D721Med (cell line): ENCODE results near the gene CCDC27.

Experiments
- DNase-seq: peaks from one replicate; pipeline ENCODE4 v3.0.0; 2011; ENCODE audit warnings: low spot score; ENCODE audit not compliant: insufficient read length
- FAIRE-seq: peaks from 2 replicates; lab custom pipeline; 2011; peaks lifted over from hg19 to GRCh38; lab: Jason Lieb, UNC
- TF ChIP-seq, protein P1 (sequence below): IDR thresholded peaks from 2 replicates; pipeline ENCODE4 v1.5.1; 2012; ENCODE audit warnings: mild to moderate bottlenecking, control low read depth; ENCODE audit not compliant: insufficient read depth; ENCODE audit errors: missing control alignments

Gene CCDC27

DNA sequence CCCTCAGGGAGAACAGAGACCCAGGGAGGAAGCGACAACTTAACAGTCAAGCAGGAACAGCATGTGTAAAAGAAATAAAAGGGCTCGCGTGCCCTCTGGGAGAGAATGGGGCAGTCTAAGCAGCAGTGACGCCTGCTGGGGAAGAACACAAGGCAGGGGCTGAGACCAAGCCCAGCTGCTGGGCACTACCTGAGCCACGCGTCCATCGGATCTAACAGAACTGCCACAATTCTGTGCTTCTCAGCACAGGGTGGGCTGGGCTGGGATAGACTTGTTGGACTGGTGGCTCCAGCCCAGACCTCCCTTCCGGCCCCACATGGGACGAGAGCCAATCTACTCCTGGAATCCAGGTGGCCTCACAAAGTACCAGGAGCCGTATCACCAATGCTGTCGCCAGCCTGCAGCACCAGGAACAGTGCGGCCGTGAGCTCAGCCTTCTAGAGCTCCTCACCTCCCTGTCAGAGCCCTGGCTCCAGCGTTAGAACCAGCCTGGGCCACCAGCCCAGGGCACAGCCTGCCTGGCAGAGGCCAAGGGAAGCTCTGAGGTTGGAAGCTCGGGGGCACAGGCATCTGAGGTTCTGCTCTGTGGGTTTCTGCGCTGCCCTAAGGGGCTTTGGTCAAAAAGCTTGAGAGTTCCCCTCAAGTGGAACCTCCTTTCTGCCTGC, 36.6 kb downstream of the CCDC27 start:
- FAIRE-seq, result no peak
- DNase-seq, result no peak
- TF ChIP-seq, protein P1, sequence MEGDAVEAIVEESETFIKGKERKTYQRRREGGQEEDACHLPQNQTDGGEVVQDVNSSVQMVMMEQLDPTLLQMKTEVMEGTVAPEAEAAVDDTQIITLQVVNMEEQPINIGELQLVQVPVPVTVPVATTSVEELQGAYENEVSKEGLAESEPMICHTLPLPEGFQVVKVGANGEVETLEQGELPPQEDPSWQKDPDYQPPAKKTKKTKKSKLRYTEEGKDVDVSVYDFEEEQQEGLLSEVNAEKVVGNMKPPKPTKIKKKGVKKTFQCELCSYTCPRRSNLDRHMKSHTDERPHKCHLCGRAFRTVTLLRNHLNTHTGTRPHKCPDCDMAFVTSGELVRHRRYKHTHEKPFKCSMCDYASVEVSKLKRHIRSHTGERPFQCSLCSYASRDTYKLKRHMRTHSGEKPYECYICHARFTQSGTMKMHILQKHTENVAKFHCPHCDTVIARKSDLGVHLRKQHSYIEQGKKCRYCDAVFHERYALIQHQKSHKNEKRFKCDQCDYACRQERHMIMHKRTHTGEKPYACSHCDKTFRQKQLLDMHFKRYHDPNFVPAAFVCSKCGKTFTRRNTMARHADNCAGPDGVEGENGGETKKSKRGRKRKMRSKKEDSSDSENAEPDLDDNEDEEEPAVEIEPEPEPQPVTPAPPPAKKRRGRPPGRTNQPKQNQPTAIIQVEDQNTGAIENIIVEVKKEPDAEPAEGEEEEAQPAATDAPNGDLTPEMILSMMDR, result no peak

DNA sequence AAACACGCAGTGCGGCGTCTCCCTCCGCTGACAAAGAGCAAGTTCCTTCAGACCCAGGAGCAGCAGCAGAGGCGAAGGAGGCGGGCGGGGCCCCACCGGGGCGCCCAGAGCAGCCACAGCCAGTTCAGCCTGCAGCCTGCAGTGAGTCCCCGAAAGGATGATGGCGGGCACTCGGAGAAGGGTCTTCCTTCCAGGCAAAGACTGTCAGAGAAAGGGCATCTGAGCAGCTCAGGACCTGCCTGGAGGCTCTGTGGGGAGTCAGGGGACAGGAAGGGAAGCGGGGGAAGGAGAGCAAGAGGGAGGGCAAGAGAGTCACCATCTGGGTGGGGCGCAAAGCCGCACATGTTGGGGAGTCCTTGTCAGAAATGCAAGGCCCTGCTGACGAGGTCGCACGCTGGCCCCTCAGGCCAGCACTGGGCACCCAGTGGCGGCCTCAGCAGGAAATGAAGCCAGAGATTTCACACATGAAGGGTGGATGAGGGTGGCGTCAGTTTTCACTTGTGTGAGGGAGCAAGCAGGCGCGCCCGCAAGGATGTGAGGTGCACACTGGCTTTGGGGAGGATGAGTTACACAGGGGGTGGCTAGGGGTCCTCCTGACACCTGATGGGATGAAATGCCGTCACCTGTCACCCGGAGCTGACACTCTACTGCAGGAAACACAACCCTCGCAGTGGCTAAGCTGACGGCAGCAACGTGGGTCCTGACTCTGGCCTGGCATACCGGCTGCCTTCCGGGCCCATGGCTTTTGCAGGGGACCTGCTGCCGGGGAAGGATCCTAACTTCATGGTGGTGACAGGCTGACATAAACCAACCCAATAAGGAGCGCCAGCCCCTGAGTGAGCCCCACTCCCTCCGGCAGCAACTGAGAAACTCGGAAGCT, 37.4 kb downstream of the CCDC27 start:
- TF ChIP-seq, protein P1, result no peak
- DNase-seq (no peak), FAIRE-seq (no peak)

DNA sequence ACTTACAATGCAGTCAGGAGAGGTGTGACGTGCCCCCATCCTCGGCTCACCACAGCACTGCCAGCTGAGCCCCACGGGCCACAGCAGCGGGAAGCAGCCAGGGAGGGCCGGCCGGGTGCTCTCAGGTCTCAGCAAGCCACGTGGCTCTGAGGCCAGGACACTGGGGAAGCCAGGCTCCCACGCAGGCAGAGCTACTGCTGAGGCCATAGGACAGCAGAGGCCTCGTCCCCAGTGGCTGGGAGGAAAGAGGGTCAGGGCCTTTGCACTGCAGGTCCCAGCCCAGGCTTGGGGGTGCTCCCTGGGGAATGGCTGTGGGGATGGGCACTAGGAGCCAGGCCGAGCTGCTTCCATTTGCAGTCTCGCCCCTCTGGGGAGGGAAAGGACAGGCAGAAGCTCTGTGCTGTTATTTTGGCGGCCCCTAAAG, 38.3 kb downstream of the CCDC27 start:
- TF ChIP-seq, protein P1, result no peak
- DNase-seq (no peak), FAIRE-seq (no peak)

DNA sequence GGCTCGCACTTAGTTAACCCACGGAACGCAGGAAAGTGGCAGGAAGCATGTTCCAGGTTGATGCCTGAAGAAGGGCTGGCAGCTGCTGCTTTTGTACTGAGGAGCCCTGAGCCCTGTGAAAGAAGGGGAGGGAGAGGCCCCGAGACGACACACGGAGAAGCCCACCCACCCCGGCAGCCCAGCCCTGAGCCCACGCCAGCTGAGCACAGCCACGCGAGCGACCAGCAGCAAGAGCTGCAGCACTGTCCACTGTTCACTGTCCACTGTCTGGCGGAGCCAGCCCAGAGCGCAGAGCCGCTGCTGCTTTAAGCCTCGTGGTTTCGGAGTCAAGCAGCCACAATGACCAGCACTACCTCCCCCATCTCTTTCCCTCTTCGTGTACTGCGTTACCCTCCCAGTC, 38.7 kb downstream of the CCDC27 start:
- FAIRE-seq (no peak), DNase-seq (no peak)
- TF ChIP-seq, protein P1, result no peak

DNA sequence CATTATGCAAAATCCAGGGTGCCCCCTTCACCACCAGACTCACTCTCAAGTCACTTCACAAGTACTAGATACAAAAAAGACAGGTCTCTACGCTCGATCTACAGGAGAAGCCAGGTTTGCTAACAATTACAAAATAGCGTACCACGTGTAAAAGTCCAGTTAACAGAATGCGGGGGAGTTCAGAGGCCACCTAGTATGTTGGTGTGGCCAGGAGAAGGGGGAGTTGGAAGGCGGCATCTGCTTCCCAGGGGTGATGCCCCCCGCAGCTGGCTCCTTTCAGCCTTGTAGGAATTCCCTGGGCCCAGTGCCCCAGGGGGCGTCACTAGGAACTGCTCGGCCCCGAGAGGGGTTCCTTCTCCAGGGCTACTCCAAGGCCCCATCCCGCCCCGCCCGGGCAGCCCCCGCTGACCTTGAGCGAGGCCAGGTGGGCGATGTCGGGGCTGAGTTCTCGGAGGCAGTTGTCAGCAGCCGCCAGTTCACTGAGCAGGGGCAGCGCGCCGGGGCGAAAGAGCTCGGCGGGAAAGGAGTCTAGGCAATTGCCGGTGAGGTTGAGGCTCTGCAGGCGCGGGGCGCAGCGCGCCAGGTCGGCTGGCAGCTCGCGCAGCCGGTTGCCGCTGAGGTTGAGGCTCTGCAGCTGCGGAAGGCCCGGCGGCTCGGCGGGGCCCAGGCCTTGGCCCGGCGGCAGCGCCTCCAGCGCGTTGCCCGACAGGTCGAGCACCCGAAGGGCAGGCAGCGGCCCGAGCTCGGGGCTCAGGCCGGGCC, 43.4 kb downstream of the CCDC27 start:
- no peak for FAIRE-seq
- no peak for DNase-seq
- TF ChIP-seq, protein P1, result no peak

DNA sequence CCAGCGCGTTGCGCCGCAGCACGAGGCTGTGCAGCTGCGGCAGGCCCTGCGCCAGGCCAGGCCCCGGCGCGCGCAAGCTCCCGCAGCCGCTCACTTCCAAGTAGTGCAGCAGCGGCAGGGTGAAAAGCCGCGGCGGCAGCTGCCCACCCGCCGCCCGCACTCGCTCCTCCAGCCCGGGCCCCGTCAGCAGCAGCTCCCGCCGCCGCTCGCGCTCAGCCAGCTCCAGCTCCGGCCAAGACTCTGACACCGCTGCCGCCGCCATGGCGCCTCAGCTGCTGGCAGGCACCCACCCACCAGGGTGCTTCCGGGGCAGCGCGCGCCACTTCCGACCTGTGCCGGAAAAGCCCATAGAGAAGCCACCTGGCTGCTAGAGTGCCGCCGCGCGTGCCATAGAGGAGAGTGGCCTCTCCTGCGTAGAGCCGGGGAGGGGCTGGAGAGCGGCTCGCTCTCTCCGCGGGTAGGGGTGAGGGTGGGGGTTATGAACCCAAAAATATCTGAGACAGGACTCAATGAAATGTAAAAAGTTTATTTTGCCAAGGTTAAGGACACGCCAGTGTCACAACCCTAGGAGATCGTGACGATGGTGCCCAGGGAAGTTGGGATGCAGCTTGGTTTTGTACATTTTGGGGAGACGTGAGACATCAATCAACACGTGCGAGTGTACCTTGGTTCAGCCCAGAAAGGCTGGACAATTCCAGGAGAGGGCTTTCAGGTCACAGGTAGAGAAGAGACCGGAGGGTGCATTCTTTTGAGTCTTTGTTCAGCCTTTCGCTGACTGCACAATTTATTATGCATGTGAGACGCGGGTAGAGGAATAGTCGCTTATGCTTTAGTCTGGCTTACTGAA, 44.2 kb downstream of the CCDC27 start, which contains the start of gene LRRC47:
Gene LRRC47, minus strand, starts transcription at position 284 of the 847 bp plus-strand sequence. Its CDS starts 22 bp downstream, at position 262.
- DNase-seq (peak; percentile 73), FAIRE-seq (no peak)
- TF ChIP-seq, protein P1, result no peak
